Neutrophil (primary cell): ENCODE results near the gene LINC01488.

Experiments used
- H3K27ac ChIP-seq: fragments of 200-600 bp; sonication (generic); 2 replicates; pipeline ENCODE4 v1.5.1; 2016; ENCODE audit warnings: mild to moderate bottlenecking, moderate library complexity
- H3K27me3 ChIP-seq: fragments of 200-600 bp; sonication (generic); 2 replicates; pipeline ENCODE4 v1.6.0; 2016; ENCODE audit warnings: mild to moderate bottlenecking
- H3K36me3 ChIP-seq: fragments of 200-600 bp; sonication (generic); 2 replicates; pipeline ENCODE4 v1.5.1; 2017
- H3K4me1 ChIP-seq, 2 experiments: fragments of 200-600 bp in 1 of 2; sonication (generic) in 1 of 2; 1 replicate in 1 of 2; 2 replicates in 1 of 2; pipeline versions ENCODE4 v1.5.1 to v1.6.1; 2013 to 2016; ENCODE audit warnings: low read depth in 1 of 2, low read length in 1 of 2, mild to moderate bottlenecking in 1 of 2, moderate library complexity in 1 of 2; ENCODE audit not compliant: control insufficient read depth in 1 of 2, insufficient read depth in 1 of 2
- H3K4me3 ChIP-seq, 2 experiments: fragments of 200-600 bp in 1 of 2; sonication (generic) in 1 of 2; 1 replicate in 1 of 2; 2 replicates in 1 of 2; pipeline ENCODE4 v1.5.1; 2013 to 2016; ENCODE audit warnings: low read depth in 1 of 2, low read length in 1 of 2, mild to moderate bottlenecking in 1 of 2, moderate library complexity in 1 of 2
- H3K9me3 ChIP-seq: fragments of 200-600 bp; sonication (generic); 2 replicates; pipeline ENCODE4 v1.5.1; 2016
- TF ChIP-seq, protein P1 (sequence below): fragments of 200-600 bp; sonication (generic); IDR thresholded peaks from 2 replicates; pipeline ENCODE4 v1.5.1; 2016; ENCODE audit warnings: antibody characterized with exemption

The LINC01488 gene

DNA sequence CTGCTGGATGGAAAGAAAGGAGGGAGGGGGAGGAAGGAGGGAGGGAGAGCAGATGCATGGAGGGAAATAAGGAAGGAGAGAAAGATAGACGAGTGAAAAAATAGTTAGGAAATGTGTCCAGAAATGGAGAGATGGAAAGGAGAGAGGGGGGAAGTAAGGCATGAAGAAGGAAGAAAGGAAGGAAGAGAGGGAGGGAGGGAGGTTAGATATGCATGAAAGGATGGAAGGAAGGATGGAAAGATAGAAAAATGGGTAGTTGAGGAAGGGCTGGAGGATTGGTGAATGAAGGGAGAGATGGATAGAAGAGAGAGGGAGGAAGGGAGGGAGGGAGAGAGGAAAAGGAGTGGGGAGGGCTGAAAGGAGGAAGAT lies 19.6 kb downstream of the LINC01488 start:
- Histone ChIP-seq H3K4me1 (no peaks in the 10 kb centered on the region), H3K9me3 (no peaks in the 10 kb centered on the region), H3K27ac (no peak overlapping the region), H3K36me3 (no peaks in the 10 kb centered on the region), H3K27me3 (peaks cover 12% of the 10 kb centered on the region), H3K4me3 (no peak overlapping the region)
- TF ChIP-seq, protein P1, sequence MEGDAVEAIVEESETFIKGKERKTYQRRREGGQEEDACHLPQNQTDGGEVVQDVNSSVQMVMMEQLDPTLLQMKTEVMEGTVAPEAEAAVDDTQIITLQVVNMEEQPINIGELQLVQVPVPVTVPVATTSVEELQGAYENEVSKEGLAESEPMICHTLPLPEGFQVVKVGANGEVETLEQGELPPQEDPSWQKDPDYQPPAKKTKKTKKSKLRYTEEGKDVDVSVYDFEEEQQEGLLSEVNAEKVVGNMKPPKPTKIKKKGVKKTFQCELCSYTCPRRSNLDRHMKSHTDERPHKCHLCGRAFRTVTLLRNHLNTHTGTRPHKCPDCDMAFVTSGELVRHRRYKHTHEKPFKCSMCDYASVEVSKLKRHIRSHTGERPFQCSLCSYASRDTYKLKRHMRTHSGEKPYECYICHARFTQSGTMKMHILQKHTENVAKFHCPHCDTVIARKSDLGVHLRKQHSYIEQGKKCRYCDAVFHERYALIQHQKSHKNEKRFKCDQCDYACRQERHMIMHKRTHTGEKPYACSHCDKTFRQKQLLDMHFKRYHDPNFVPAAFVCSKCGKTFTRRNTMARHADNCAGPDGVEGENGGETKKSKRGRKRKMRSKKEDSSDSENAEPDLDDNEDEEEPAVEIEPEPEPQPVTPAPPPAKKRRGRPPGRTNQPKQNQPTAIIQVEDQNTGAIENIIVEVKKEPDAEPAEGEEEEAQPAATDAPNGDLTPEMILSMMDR = no peak

DNA sequence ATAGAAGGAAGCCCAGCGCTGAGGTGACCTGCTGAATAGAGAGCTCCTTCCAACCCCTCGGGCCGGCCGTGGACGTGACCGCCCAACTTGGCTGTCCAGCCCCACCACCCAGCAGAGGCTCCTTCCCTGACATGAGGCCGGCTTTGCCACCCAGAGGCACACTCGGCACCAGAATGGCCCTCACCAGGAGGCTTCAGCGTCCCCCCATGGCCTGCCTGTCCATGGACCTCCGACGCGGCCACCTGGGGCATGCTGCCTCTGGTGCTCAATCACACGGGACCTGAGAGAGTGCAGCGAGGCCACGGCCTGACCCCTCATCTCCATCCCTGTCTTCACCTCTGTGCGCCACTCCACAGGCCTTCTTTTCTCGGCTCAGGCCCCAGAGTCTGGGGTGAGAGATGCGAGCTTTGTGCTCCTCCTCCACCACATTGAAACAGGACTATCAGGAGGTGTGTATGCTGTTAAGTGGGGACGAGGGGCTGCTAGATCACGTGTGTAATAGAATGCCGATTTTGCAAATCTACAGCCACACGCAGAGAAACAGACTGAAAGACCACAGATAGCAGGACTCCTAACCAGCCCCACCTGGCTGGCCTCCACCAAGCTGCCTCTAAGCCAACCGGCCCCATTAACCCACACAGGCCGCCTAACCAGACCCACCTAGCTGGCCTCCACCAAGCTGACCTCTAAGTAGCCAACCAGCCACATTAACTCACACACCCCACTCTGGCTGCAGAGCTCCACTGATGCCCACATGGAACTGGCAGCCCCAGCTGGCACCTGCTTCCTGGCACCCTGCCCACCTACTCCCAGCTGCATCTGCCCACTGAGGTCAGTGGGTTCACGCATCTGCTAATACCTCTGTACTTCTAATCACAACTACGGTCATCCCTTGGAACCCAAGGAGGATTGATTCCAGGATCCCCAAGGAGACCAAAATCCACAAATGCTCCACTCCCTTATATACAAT lies 20.7 kb downstream of the LINC01488 start:
- Histone ChIP-seq H3K36me3 (no peaks in the 10 kb centered on the region), H3K9me3 (no peaks in the 10 kb centered on the region), H3K27me3 (peaks cover 2% of the 10 kb centered on the region), H3K4me3 (no peak overlapping the region), H3K4me1 (no peaks in the 10 kb centered on the region), H3K27ac (no peak overlapping the region)
- TF ChIP-seq, protein P1 = no peak

DNA sequence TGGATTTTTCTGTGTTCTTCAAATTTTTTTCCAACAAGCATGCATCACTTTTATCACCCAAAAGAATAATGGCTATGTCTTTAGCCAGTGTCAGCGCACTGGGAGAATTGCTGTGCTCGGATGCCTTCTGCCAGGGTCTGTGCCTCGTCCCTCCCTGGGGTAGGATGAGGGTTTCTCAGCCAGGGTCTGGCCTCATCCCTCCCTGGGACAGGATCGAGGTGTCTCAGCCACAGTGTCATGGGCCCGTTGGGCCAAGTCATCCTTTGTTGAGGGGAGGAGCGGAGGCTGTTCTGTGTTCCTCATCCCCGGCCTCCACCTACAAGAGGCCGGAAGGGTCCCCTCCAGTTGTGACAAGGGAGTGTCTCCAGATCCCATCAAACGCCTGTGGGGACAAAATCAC lies 22.7 kb downstream of the LINC01488 start:
- Histone ChIP-seq H3K27me3 (peaks cover 10% of the 10 kb centered on the region), H3K9me3 (no peaks in the 10 kb centered on the region), H3K4me1 (no peaks in the 10 kb centered on the region), H3K27ac (no peak overlapping the region), H3K4me3 (no peak overlapping the region), H3K36me3 (no peaks in the 10 kb centered on the region)
- TF ChIP-seq, protein P1 = no peak

DNA sequence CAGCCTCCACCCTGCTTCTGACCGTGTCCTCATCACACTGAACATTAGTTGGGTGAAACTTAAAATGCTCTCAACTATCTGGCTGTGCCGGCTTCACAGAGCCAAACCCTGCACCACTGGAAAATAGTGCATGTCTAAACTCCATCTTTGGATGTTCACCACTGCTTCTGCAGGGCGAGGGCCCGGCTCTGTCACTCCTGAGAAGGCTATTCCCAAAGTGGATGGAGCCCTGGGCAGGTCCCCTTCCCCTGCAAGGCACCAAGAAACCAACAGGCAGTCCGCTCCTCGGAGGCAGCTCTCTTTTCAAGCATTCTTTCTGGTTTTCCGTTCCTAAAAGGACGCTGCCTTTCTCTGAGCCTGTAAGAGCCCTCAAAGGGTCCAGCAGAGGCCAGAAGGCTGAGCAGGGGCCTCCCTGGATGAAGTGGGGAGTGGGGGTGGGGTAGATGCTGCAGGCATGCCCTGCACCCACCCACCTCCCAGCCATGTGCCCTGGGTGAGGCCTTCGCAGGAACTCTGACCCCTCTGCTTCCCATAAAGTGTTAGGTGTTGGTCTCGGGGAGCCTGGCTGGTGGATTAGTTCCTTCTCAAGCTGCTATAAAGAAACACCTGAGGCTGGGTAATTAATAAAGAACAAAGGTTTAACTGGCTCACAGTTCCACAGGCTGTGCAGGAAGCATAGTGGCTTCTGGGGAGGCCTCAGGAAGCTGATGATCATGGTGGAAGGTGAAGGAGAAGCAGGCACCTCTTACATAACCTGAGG lies 23.3 kb downstream of the LINC01488 start:
- Histone ChIP-seq H3K27me3 (peaks cover 14% of the 10 kb centered on the region), H3K27ac (no peak overlapping the region), H3K9me3 (no peaks in the 10 kb centered on the region), H3K36me3 (no peaks in the 10 kb centered on the region), H3K4me1 (no peaks in the 10 kb centered on the region), H3K4me3 (no peak overlapping the region)
- TF ChIP-seq, protein P1 = no peak

DNA sequence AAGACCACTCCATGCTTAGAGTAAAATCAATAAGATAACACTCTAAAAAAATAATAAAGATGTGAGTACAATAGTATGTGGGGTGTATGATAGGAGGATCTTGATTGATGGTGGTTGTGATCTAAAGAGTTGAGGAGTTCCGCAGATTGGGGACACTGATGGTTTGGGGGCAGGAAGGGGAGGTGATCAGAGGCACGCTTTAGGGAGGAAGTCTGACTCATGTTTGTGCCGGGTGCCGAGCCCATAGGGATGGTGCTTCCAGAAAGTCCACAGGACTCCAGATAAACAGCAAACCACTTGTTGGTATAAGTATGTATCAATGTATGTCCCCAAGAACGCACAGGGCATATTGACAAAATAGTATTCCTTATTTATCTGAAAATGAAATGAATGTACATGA lies 27.5 kb downstream of the LINC01488 start:
- TF ChIP-seq, protein P1 = no peak
- H3K27me3 ChIP-seq = peaks cover 14% of the 10 kb centered on the region
- H3K4me3 ChIP-seq = no peak overlapping the region
- H3K27ac ChIP-seq = no peak overlapping the region
- no peaks in the 10 kb centered on the region for H3K9me3 ChIP-seq
- no peaks in the 10 kb centered on the region for H3K36me3 ChIP-seq
- H3K4me1 ChIP-seq = no peaks in the 10 kb centered on the region
